PC-3 (cell line): ENCODE data around the gene EGF.

Source experiments
- EZH2 ChIP-seq: fragments of 300-600 bp; sonication (generic); IDR thresholded peaks from one replicate; pipeline ENCODE4 v1.6.1; 2017; ENCODE audit warnings: antibody characterized with exemption, mild to moderate bottlenecking, low read length; ENCODE audit not compliant: unreplicated experiment
- TF ChIP-seq, protein P1 (sequence below): fragments of 300-600 bp; sonication (generic); conservative IDR thresholded peaks from 2 replicates; pipeline ENCODE4 v1.5.1; 2017; ENCODE audit warnings: antibody characterized with exemption, low read depth, mild to moderate bottlenecking, low read length

- TF ChIP-seq, protein P1, sequence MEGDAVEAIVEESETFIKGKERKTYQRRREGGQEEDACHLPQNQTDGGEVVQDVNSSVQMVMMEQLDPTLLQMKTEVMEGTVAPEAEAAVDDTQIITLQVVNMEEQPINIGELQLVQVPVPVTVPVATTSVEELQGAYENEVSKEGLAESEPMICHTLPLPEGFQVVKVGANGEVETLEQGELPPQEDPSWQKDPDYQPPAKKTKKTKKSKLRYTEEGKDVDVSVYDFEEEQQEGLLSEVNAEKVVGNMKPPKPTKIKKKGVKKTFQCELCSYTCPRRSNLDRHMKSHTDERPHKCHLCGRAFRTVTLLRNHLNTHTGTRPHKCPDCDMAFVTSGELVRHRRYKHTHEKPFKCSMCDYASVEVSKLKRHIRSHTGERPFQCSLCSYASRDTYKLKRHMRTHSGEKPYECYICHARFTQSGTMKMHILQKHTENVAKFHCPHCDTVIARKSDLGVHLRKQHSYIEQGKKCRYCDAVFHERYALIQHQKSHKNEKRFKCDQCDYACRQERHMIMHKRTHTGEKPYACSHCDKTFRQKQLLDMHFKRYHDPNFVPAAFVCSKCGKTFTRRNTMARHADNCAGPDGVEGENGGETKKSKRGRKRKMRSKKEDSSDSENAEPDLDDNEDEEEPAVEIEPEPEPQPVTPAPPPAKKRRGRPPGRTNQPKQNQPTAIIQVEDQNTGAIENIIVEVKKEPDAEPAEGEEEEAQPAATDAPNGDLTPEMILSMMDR: no peak
- no peak for TF ChIP-seq EZH2
Measured at GRCh38 chr4:109979920-109980717, 67.4 kb downstream of the EGF start.
